Measurements from ENCODE around the gene BRF1. TPM values are rescaled to one million over a fixed set of nuclear protein-coding genes. Genes with fewer than 3 reads are reported as not detected.

The BRF1 gene
- total RNA-seq, 1 donor from 2014 or later = 46.6 TPM

DNA sequence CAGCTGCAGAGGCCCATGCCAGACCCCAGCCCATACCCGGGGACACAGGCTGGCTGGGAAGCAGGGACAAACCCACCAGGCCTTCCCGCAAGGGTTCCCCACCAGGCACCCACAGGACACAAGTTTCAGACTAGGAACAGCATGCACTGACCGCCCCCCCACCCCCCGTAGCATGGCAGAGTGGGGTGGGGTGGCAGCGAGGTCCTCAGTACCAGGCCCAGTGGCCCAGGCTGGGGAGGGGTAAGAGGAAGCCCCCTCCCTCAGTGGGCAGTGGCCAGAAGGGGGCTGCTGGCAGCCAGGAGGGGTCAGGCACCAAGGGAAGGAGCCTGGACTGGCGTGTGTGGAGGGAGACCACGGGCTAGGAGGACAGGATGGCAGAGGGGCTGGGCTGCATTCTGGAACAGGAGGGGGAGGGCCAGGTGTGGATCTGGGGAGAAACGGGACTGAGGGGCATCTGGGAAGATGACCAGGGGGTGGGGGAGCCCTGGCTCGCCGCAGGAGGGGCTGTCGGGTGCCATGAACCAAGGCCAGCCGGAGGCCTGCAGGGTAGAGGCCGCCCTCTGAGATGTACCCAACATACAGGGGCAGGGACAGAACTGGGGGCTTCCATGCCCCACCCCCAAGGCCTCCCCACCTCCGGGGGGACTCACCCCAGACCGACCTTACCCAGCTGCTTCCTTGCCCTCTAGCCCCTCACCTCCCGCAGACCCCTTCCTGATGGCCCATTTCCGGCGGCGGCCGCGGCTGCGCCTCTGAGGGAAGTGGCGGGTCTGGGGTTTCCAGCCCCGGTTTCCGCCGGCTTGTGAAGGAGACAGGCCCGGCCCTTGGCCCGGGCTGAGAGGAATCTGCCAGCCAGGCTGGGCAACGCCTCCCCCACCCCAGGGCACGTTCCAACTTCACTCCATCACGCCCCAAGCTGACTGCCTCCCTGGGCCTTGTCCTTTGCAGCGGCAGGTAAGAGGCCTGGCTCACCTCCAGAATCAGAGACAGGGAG, 126.6 kb downstream of the BRF1 start:
- H3K36me3 Mint-ChIP-seq (ENCODE audit: low read depth) = no peaks in the 10 kb centered on the region
- DNase-seq = peak; percentile 85
- H3K4me1 Mint-ChIP-seq = peaks cover 18% of the 10 kb centered on the region
- no peaks in the 10 kb centered on the region for H3K9me3 Mint-ChIP-seq
- peak overlapping the region; percentile 40 for H3K27ac Mint-ChIP-seq
- peaks cover 12% of the 10 kb centered on the region for H3K27me3 Mint-ChIP-seq
- peak overlapping the region; percentile 26 for H3K4me3 Mint-ChIP-seq
- intact Hi-C loops (cut with micrococcal nuclease) = no loop called here

DNA sequence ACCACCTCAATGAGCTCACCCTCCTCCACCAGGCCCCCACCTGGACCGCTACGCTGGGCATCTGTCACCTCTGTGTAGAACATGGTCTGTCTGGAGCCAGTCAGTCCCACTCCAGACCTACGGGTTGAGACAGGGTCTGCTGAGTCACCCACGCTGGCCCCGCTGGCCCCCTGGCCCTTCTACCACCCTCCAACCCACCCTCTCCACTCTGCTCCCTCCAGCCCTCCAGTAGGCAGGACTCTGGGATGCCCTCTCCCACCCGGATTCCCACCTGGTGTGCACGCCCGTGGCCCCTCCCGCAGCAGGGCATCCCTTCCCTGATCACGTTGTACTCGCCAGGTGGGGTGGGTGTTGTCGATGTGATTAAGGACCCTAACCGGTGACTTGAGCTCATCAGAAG, 127.7 kb downstream of the BRF1 start:
- Mint-ChIP-seq H3K27ac (no peak overlapping the region), H3K4me1 (peaks cover 19% of the 10 kb centered on the region), H3K36me3 (ENCODE audit: low read depth) (no peaks in the 10 kb centered on the region), H3K27me3 (peaks cover 13% of the 10 kb centered on the region), H3K4me3 (no peak overlapping the region), H3K9me3 (no peaks in the 10 kb centered on the region)
- intact Hi-C loops (cut with micrococcal nuclease) = no loop called here
- no peak for DNase-seq

DNA sequence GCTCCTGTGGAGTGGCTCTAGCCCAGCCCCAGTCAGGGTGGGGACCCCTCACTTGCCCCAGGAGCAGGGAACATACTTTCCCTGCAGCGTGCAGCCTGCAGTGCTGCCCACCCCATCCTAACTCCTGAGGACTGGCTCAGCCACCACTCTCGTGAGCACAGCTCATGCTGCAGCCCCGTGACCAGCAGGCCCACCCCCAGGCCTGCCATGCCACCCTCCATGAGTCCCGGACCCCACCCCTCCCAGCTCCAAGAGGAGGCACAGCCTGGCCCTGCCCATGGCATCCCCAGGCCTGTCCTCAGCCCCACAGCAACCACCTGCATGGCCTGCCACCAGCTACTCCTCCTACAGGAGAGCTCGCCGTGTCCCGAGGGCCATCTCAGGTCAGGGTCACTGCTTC, 128.3 kb downstream of the BRF1 start:
- DNase-seq = no peak
- H3K27ac Mint-ChIP-seq = no peak overlapping the region
- no peaks in the 10 kb centered on the region for H3K9me3 Mint-ChIP-seq
- peaks cover 13% of the 10 kb centered on the region for H3K27me3 Mint-ChIP-seq
- peaks cover 19% of the 10 kb centered on the region for H3K4me1 Mint-ChIP-seq
- no peaks in the 10 kb centered on the region for H3K36me3 Mint-ChIP-seq (ENCODE audit: low read depth)
- intact Hi-C loops (cut with micrococcal nuclease) = no loop called here
- H3K4me3 Mint-ChIP-seq = no peak overlapping the region

DNA sequence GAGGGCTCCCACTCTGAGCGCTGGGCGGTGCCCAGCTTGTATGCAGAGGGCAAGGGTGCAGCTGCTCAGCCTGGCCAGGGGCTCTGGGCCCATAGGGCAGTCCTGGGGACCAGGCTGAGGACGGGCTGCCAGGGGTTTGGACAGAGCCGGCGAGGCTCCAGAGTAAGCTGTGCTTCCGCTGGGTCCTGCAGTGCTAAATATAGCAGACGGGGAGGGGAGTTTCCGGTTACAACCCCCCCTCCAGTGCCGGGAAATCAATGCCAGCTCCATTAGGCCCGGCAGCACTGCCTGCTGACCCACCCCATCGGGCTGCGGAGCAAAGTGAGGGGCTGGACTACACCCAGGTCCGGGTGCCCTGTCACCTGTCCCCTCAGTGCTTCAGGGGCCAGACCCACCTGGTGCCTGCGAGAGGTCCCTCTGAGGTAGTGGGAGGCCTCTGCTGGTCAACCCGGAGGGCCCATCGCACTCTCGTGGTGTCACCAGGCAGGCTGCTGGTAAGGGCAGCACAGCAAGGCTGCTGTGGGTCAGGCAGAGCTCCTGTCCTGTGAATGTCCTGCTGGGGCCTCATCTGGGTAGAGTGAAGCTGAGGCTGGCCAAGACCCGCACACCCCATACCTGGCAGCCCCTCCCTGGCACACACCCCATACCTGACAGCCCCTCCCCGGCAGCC, 129.7 kb downstream of the BRF1 start:
- H3K4me1 Mint-ChIP-seq = peaks cover 19% of the 10 kb centered on the region
- peaks cover 19% of the 10 kb centered on the region for H3K27me3 Mint-ChIP-seq
- DNase-seq = no peak
- no peak overlapping the region for H3K4me3 Mint-ChIP-seq
- no peak overlapping the region for H3K27ac Mint-ChIP-seq
- H3K9me3 Mint-ChIP-seq = no peaks in the 10 kb centered on the region
- no peaks in the 10 kb centered on the region for H3K36me3 Mint-ChIP-seq (ENCODE audit: low read depth)
- intact Hi-C loops (cut with micrococcal nuclease) = no loop called here

DNA sequence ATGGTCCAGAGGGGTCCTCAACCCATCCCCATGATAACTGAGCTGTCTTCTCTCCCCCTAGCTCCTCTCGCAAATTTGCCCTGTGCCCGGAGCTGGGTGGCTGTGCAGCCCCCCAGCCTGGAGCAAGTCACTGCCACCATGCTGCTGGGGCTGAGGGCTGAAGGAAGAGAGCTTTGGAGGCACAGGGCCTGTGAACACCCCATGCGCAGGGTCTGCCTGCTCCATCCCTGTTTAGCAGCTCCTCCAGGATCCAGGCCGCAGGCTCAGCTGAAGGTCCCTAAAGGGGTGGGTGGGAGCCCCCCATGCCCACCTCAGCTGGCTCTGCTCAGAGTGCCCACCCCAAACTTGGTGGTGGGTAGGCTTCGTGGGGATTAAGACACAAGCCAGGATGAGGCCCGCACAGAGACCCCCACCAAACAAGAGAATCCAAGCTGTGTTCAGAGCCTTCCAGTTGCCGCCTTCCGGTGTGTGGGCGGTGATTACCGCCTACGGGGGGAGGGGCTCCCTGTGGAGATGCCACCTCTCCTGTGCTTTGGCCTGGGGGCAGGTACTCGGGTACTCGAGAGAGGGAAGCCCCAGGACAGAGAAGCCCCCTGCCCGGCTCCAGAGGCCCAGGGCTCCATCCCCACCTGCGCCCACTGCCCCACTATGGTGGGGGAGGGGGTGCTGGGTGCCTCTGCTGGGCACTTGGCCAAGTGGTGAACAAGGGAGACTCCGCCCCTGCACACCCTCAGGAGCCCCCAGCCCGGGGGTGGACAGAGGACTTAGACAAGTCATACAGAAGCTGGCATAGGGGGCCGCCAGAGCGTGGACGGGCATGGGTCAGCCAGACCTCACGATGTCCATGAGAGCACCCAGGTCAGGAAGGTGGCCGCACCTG, 130.8 kb downstream of the BRF1 start:
- Mint-ChIP-seq H3K36me3 (ENCODE audit: low read depth) (no peaks in the 10 kb centered on the region), H3K4me3 (peak overlapping the region; percentile 78), H3K9me3 (no peaks in the 10 kb centered on the region), H3K27me3 (peaks cover 19% of the 10 kb centered on the region), H3K27ac (peak overlapping the region; percentile 76), H3K4me1 (peaks cover 17% of the 10 kb centered on the region)
- intact Hi-C loops (cut with micrococcal nuclease) = loop anchor here (5.0 kb wide), 1 partner anchor 78 kb away; no protein-coding TSS in a partner anchor
- peak; percentile 73 for DNase-seq

DNA sequence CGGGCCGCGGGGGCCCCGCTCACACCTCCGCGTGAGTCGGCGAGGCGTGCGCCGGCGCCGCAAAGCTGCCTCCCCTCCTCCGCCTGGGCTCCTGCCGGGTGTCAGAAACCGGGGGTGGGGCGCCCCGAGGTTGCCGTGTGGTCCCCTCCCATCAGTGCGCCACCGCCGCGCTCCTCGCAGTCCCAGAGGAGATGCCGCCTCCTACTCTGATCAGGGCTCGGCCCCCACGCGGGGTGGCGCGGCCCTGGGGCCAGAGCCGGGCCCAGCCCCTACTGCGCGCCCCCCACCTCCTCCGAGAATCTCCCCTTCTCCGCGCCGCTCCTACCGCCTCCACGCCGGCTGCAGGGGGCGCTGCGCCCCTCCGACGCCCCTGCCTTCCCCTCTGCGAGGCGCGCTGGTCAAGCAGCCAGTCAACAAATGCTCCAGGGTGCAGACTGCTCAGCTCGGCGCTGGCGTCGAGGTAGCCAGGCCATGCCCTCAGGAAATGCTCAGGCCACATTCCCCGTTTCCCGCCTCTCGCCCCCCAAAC, 131.8 kb downstream of the BRF1 start:
- peak; percentile 84 for DNase-seq
- no peak overlapping the region for H3K27ac Mint-ChIP-seq
- peaks cover 19% of the 10 kb centered on the region for H3K27me3 Mint-ChIP-seq
- no peaks in the 10 kb centered on the region for H3K9me3 Mint-ChIP-seq
- no peaks in the 10 kb centered on the region for H3K36me3 Mint-ChIP-seq (ENCODE audit: low read depth)
- intact Hi-C loops (cut with micrococcal nuclease) = loop anchor here (5.0 kb wide), 1 partner anchor 77 kb away; no protein-coding TSS in a partner anchor
- H3K4me1 Mint-ChIP-seq = peaks cover 8% of the 10 kb centered on the region
- H3K4me3 Mint-ChIP-seq = peak overlapping the region; percentile 78

DNA sequence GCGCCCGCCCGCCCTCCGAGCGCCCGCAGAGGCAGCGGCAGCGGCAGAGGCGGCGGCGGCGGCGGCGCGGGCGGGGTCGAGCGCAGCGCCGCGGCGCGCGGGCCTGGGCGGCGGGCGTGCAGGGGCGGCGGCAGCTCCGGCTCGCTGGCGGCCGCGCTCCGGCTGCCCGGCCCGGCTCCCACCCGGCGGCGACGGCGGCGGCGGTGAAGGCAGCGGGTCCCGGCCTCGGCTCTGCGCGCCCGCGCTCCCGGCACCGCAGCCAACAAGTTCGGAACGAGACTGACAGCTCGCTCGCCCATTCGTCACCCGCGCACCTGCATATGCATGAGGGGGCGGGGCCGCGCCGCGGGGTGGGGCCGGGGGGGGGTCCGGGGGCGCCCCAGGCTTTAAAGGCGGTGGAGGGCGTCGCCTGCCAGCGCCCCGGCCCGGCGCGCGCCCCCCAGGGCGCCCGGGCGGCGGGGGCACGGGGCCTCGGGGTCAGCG, 132.3 kb downstream of the BRF1 start, which contains the start of gene JAG2:
JAG2 (minus strand) TSS at position 281 of the 483 bp plus-strand sequence. CDS start 356 bp downstream, outside the sequence.
- Mint-ChIP-seq H3K9me3 (no peaks in the 10 kb centered on the region), H3K4me3 (peak within 1 kb of the TSS; percentile 78), H3K27me3 (peaks cover 19% of the 10 kb centered on the region), H3K36me3 (ENCODE audit: low read depth) (no peaks in the 10 kb centered on the region), H3K27ac (peak within 1 kb of the TSS; percentile 76), H3K4me1 (peaks cover 8% of the 10 kb centered on the region)
- intact Hi-C loops (cut with micrococcal nuclease) = loop anchor here (5.0 kb wide), 1 partner anchor 76 kb away; no protein-coding TSS in a partner anchor
- peak; percentile 88 for DNase-seq

DNA sequence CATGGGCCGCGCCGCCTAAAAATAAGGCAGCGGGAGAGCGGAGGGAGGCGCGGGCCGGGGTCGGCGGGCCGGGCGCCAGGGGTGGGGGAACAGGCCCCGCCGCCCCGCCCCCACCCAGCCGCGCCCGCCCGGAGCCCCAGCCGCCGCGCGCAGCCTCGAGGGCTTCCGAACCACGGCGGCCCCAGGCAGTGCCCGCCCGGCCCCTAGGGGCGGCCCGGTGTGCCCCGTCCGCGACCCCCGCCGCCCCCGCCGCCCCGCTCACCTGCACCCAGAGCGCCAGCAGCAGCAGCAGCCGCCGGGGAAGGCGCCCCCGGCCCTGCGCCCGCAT, 132.7 kb downstream of the BRF1 start:
- no peak for DNase-seq
- Mint-ChIP-seq H3K27ac (no peak overlapping the region), H3K9me3 (no peaks in the 10 kb centered on the region), H3K36me3 (ENCODE audit: low read depth) (no peaks in the 10 kb centered on the region), H3K4me3 (peak overlapping the region; percentile 58), H3K27me3 (peaks cover 19% of the 10 kb centered on the region), H3K4me1 (peaks cover 7% of the 10 kb centered on the region)
- intact Hi-C loops (cut with micrococcal nuclease) = loop anchor here (5.0 kb wide), 1 partner anchor 76 kb away; no protein-coding TSS in a partner anchor

DNA sequence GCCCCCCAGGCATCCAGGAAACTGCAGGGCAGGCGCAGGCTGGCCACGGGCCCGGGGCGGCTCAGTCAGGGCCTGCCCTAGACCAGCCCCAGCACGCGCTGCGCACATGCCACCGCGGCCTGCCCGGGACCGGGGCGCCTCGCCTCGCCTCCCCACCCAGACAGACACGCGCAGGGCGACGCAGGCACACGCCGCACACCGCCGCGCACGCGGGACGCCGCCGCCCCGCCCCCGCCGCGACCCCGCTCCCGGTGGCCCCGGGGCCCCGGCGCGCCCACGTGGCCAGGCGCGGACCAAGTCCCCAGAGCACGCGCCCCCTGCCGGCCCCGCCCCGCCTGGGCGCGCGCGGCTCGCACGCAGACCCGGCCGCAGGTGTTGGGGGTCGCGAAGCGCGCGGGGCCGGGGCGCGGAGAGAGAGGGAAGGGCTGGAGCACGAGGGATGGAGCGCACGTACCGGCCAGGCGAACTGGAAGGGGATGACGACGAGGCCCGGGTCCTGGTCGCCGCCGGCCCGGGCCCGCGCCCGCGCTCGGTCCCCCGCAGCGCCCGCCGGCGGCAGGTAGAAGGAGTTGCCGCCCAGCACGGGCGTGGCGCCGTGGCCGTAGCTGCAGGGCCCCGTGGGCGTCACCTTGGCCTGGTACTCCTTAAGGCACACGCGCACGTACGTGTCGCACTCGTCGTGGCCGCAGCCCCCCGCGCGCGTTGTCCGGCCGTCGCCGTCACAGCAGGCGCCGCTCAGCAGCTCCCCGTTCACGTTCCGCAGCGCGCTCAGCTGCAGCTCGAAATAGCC, 133.3 kb downstream of the BRF1 start:
- intact Hi-C loops (cut with micrococcal nuclease) = loop anchor here (5.0 kb wide), 1 partner anchor 75 kb away; no protein-coding TSS in a partner anchor
- H3K9me3 Mint-ChIP-seq = no peaks in the 10 kb centered on the region
- H3K36me3 Mint-ChIP-seq (ENCODE audit: low read depth) = no peaks in the 10 kb centered on the region
- peak overlapping the region; percentile 58 for H3K4me3 Mint-ChIP-seq
- H3K27me3 Mint-ChIP-seq = peaks cover 19% of the 10 kb centered on the region
- peak; percentile 71 for DNase-seq
- peaks cover 7% of the 10 kb centered on the region for H3K4me1 Mint-ChIP-seq
- H3K27ac Mint-ChIP-seq = no peak overlapping the region

DNA sequence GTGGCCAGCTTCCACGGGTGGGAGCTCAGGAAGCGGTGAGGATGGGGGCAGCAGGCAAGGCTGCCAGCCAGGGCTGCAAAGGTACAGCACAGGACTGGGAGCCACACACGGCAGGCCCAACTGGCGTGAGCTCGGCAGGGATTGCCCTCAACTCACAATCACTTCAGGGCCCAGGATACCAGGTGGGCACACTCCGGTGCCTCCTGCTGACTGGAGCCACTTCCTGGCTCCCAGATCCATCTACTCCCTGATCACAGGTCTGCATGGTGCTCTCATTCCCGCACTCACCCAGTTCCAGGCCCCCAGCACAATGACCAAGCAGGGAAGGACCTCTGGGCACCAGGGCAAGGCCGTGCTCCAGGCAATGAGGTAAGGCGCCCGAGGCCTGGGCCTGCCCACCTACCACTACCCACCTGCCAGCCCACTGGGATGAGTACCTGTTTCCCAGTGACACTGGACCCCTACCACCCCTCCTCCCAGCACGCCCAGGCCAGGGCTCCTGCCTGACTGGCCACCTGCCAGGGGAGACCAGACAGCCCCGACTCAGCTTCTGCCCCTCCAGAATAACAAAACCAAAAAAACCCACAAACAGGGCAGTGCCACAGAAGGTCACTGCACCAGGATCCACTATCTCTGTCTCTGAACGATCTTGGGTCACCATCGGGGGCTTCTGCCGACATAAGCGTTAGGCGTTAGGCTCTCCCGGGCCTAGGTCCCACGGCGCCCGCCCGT, 134.1 kb downstream of the BRF1 start:
- Mint-ChIP-seq H3K4me1 (peaks cover 7% of the 10 kb centered on the region), H3K36me3 (ENCODE audit: low read depth) (no peaks in the 10 kb centered on the region), H3K27me3 (peaks cover 19% of the 10 kb centered on the region), H3K27ac (no peak overlapping the region), H3K9me3 (no peaks in the 10 kb centered on the region), H3K4me3 (peak overlapping the region; percentile 49)
- intact Hi-C loops (cut with micrococcal nuclease) = loop anchor here (5.0 kb wide), 1 partner anchor 74 kb away; no protein-coding TSS in a partner anchor
- DNase-seq = no peak

DNA sequence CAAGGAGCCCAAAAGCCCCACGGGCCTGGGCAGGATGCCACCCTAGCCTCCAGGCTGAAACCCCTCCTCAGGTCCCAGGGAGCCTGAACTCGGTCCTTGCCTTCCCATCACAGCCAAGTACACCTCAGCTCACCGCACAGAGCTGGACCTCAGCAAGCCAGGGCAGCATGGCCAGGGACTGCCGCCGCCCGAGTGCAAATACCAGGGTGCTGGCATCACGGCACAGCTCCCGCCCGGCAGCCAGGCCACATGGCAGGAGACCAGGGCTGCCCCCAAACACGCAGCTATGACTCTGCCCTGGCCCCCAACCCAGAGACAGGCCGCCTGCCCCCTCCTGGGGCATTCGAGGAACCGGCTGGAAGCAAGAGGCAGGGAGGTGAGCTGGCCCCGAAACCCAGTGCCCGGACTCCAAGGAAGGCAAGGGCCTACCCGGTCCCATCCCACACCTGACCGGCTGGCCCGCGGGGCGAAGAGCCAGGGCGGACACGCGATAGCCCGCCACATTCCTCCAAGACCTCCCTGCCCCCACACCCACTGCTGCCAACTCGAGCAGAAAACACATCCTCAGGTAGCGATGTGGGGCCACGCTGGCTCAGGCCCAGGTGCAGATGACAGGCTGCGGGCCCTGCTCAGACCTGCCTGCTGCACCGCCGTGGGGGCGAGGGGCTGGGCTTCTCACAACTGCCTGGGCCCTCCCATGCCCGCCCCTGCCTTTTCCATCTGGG, 134.9 kb downstream of the BRF1 start:
- Mint-ChIP-seq H3K27ac (no peak overlapping the region), H3K4me3 (no peak overlapping the region), H3K9me3 (no peaks in the 10 kb centered on the region), H3K36me3 (ENCODE audit: low read depth) (no peaks in the 10 kb centered on the region), H3K27me3 (peaks cover 19% of the 10 kb centered on the region), H3K4me1 (peaks cover 7% of the 10 kb centered on the region)
- intact Hi-C loops (cut with micrococcal nuclease) = loop anchor here (5.0 kb wide), 1 partner anchor 74 kb away; no protein-coding TSS in a partner anchor
- no peak for DNase-seq

All from activated CD4-positive, alpha-beta T cell treated with anti-CD3 and anti-CD28 coated beads, Interleukin-2, amount 10 ng/mL, durations not matched to agents 24 days and 14 days (primary cell).